A549 (cell line): Measurements from ENCODE around the gene KCNH2.

Experiments used
- CTCF ChIP-seq: fragments of >200 bp; sonication (Bioruptor Twin); formaldehyde crosslinking; IDR thresholded peaks from 3 replicates; pipeline ENCODE4 v1.5.1; 2016
- NR3C1 ChIP-seq: fragments of >200 bp; sonication (Bioruptor Twin); formaldehyde crosslinking; IDR thresholded peaks from 3 replicates; pipeline ENCODE4 v1.6.1; 2017
- POLR2A ChIP-seq: IDR thresholded peaks from 2 replicates; pipeline ENCODE4 v1.6.1; 2012; ENCODE audit warnings: mild to moderate bottlenecking, low read length
- RAD21 ChIP-seq, 2 experiments: fragments of >200 bp in 1 of 2; sonication (Bioruptor Twin) in 1 of 2; formaldehyde crosslinking in 1 of 2; IDR thresholded peaks in 1 of 2; conservative IDR thresholded peaks in 1 of 2; 2 replicates in 1 of 2; 3 replicates in 1 of 2; pipeline ENCODE4 v1.6.1; 2012 to 2018; ENCODE audit warnings: inconsistent platforms in 1 of 2
- RCOR1 ChIP-seq: fragments of 150-350 bp; IDR thresholded peaks from 2 replicates; pipeline ENCODE4 v1.6.1; 2014; ENCODE audit warnings: antibody characterized with exemption, low read length, low read depth
- ZNF302 ChIP-seq: fragments of 250-450 bp; sonication (Bioruptor Pico); IDR thresholded peaks from 2 replicates; pipeline ENCODE4 v1.9.0; 2021; ENCODE audit warnings: inconsistent platforms, mild to moderate bottlenecking, moderate library complexity

- TF ChIP-seq CTCF (no peak), RCOR1 (no peak), POLR2A (no peak), NR3C1 (no peak), ZNF302 (CRISPR knock-in tag) (no peak), RAD21 (conservative IDR thresholded peaks at IDR 0.05 in 1 of 2, IDR thresholded peaks at IDR 0.05 in 1 of 2) (no peak)
Measured at GRCh38 chr7:151010037-151010306, 31.9 kb upstream of the KCNH2 start.
